ENCODE data around the gene COPB2.
A peak's percentile ranks its signal among the peaks of the same experiment; 100 is the strongest.
"Not testable (repeated sequence)": the region's sequence is repeated elsewhere in the genome, so short reads cannot be mapped to it uniquely, and the experiment has no call there.

Gene COPB2

DNA sequence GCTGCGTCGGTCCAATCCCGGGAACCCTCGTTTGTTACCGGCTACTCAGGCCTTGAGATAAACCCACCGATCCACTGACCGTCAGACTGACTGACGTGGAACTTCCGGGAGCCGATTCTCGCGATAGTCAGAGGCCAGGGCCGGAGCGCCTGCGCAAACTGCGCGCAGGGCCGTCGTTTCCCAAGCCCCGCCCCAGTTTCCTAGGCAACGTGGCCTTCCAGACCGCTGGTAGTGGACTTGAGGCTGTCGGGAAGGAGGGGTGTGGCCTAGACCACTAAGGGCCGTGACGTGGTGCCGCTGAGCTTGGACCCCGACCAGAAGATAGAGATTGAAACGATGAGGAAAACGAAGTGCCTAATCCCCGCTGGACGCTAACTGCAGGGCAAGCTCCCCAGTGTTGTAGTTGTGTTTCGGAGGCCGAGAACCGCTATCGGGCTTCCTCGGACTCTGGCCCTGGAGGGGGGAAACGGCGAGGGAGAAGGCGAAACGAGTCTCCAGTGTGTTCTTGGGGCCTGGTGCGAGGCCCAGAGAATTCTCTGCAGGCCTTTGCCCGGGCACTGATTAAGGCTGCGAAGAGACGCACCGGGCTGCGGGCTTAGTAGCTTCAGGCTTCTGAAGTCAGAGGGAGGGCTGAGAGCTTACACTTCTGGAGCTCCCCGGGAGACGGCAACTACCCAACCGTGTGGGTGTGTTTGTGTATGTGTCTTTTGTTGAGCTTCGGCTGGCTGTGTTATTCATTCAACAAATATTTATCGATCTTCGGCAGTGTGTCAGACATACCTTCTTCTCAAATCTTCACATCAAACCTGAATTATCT lies at the start of gene COPB2:
TSS of gene COPB2 (minus strand) at position 96 of the 817 bp plus-strand sequence. CDS start 97 bp downstream, outside the sequence.
- FAIRE-seq (peak; percentile 99), DNase-seq (ENCODE audit: extremely low spot score, insufficient read length, low read depth) (peak; percentile 96)

DNA sequence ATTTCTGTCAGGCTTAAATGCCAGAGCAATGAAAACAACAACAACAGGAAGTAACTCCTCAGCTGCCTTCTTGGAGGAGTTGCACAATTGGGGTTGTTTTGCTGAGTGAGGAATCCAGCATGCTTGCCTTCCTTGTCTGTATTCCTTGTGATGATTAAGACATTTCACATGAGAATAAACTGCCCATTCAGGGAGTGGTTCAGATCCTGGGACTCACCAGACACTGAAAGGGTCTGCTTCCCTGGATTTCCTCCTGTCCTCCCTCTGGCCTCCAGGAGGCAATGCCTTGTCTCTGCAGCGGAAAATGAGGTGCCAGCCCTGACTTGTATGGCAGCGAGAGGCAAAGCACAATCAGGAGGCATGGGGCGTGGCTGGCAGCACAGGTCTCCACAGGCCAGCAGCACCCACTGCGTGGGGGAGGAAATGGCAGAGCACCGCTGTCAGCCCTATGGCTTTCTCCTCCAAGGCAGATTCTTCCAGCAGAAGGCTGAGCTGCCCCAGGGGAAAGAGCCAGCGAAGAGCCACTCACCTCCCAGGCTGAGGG lies 45.4 kb upstream of the COPB2 start:
- FAIRE-seq (no peak), DNase-seq (ENCODE audit: extremely low spot score, insufficient read length, low read depth) (no peak)

DNA sequence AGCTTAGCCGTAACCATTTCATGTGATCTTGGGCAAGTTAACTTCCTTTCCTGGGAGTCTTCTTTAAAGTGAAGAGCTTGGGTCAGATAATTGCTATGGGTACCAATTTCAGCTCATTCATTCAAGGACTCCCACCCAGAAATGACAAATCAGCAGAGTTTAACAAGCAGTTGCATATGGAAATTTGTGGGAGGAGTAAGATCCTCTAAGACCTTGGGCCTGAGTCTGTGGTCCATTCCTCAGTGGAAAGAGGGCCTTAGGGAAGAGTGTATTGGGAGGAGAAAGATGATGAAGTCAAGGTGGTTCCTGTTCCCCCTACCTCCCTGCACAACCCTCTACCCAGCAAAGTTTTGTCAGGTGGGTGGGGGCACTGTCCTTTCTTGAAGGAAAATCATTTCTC lies 44.8 kb upstream of the COPB2 start:
- FAIRE-seq, result no peak

DNA sequence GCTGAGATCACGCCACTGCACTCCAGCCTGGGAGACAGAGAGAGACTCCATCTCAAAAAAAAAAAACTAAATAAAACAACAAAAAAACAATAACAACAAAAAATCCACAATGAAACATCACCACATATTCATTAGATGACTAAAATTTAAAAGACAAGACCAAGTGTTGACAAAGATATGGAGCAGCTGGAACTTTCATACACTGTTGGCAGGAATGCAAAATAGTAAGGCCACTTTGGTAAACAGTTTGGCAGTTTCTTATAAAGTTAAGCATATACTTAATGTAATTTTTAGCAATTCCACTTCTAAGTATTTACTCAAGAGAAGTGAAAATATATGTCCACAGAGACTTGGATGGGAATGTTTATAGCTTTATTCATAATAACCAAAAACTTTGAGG lies 43.6 kb upstream of the COPB2 start:
- no peak for DNase-seq (ENCODE audit: extremely low spot score, insufficient read length, low read depth)
- no peak for FAIRE-seq

More for the DNA sequence above, 44.8 kb upstream of the COPB2 start:
- no peak for DNase-seq (ENCODE audit: extremely low spot score, insufficient read length, low read depth)

DNA sequence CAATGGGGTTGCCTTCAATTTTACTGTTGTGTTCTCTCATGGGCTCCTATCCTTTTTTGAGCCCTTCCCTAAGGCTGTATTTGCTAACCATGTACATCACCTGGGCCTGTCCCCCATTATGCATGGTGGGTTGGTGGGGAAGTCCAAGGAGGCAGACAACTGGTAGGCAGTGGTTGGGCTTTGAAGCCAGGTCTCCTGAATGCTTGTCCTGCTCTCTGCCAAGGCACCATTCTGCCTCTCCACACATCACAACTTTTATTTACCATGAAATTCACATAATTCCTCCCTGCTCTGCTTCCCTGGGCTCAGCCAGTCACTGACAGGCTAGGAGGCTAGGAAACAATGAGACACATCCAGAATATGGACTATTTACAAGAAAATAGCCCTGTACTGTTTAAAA lies 41.0 kb upstream of the COPB2 start:
- DNase-seq (ENCODE audit: extremely low spot score, insufficient read length, low read depth) (no peak), FAIRE-seq (no peak)

DNA sequence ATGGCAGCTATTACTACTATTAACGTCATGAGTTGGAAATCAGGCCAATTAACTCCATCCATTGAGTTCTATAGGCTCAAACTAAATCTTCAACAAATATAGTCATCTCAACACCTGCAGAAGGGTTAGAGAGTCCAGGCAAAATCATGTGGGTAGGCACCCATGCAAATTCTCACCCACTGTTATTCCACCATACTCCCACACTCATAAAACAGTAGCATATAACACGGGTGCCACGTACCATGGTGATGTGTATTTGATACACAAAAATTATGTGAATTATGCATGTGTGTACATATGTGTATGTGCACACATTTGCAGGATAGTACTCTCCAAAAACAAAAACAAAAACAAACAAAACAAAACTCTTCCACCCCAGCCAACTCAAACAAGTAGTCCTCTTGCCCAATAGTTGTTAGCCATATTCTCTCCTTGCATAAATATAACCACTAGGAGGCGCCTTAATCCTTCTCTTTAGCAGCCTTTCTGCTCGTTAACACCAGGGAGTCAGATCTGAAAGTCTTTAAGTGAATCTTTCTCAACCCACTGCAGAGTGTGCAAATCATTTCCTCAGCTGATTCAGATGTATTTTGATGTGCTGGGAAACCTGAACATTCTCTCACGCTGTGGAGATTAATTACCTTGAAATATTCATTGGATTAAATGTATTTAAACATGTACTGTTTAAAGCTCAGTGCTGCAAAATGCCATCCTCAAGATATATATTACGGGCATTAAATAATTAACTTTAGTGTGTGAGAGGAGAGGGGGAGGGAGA lies 38.0 kb upstream of the COPB2 start:
- FAIRE-seq (peak; percentile 87), DNase-seq (ENCODE audit: extremely low spot score, insufficient read length, low read depth) (peak; percentile 36)

DNA sequence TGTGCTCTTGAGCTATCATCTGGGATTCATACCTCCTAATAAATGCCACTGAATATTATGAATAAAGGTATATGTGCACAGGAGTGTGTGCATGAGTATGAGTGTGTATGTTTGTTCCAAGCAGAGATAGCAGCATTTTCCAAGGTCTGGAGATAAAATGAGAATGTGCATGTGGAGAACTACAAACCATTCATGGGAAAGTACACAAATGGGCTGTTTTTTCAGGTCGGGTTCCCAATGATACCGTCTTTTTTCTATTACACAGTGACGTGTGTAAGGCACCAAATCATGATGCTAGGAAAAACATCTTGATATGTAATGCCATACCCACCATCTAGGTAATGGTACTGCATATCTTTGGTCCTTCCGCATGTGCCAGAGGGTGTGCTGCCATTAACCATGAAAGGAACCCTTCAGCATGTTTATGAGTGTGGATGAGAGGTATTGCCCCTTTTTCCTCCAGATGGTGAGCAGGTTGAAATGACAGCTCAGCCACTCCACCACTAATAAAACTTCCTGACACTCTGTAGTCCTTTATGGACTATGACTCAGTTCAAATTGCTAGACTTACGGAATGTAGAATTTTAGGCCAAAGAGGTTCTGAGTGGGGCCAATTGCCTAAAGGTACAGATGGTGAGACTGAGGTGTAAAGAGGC lies 36.4 kb upstream of the COPB2 start:
- DNase-seq (ENCODE audit: extremely low spot score, insufficient read length, low read depth), result no peak
- FAIRE-seq, result no peak

DNA sequence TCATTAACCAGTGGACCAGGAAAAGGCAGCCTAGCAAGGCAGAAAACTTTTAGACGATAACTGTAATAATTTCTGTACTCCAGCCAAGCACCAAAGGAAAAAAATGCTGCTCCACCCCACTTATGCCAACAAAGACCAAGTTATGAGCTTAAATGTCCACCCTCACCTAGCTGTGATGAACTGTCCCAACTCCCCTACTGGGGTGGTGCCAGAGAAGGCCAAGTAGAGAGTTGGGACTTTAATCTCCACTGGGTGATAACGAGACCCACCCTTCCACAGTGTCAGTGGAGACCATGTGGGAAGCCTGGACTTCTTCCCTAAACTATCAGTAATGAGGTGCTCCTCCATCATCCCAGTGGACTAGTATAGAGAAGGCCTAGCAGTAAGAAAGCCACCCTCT lies 33.8 kb upstream of the COPB2 start:
- no peak for FAIRE-seq
- no peak for DNase-seq (ENCODE audit: extremely low spot score, insufficient read length, low read depth)

DNA sequence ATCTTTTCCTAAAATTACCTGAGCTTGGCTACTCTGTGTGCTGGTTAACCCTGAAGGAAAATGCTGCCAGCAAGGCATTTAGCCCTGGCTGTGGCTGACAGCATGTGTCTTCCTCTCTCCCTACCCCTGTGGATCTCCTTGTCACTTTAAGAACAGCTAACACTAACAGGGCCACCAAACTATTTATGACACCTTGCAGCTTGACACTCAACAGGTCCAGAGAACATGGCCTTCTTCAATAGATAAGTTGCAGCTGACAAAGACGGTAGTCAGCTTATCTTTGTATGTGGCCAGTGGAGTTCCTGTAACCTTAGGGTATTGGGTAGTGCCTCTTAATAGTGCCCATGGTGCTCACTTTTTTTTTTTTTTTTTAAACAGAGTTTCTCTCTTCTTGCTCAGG lies 32.0 kb upstream of the COPB2 start:
- FAIRE-seq (no peak), DNase-seq (ENCODE audit: extremely low spot score, insufficient read length, low read depth) (no peak)

DNA sequence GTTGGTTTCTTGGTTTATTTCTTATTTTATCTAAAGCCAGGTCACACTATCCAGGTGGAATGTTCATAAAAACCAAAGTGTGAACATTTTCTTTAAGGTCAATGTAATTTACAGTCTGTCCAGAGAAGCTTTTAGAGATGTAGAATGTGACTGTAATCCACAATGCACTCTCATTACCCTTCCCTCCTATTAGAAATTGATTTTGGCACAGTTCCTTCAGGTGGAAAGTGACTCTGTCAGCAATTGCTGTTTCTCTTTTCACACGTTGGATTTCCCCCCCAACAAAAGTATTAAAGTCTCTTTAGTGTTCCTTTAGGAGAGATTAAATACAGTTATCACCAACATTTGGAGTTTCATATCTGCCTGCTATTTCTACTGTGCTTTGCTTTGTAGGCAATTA lies 31.6 kb upstream of the COPB2 start:
- FAIRE-seq, result no peak
- DNase-seq (ENCODE audit: extremely low spot score, insufficient read length, low read depth), result no peak

DNA sequence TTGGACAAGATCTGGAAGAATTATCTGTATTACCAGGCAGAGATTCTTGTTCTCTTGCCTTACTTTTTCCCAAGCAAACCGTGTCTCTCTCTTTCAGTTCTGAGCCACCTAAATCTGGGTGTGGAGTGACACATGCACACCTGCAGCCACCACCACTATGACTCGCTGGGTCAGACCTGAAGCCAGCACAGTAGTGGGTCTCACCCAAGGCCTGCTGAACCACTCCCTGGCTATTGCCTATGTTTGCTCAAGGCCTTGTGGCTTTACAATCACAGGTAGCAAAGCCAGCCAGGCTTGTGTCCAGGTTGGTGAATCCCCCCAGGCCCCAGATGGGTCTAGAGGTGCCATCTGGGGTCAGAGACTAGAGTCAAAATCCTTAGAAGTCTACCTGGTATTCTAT lies 28.7 kb upstream of the COPB2 start:
- DNase-seq (ENCODE audit: extremely low spot score, insufficient read length, low read depth) (no peak), FAIRE-seq (no peak)

DNA sequence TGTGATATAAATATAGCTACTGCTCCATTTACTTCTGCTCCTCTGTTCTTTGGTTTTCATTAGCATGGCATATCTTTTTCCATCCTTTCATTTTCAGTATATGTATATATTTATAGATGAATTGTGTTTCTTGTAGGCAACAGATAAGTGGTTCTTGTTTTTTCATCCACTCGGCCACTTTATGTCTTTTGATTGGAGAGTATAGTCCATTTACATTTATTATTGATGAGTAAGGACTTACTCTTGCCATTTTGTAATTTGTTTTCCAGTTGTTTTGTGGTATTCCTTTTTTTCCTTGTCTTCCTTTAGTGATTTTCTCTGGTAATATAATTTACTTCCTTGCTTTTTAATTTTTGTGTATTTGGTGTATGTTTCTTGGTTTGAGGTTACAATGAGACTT lies 26.8 kb upstream of the COPB2 start:
- no peak for FAIRE-seq
- no peak for DNase-seq (ENCODE audit: extremely low spot score, insufficient read length, low read depth)

DNA sequence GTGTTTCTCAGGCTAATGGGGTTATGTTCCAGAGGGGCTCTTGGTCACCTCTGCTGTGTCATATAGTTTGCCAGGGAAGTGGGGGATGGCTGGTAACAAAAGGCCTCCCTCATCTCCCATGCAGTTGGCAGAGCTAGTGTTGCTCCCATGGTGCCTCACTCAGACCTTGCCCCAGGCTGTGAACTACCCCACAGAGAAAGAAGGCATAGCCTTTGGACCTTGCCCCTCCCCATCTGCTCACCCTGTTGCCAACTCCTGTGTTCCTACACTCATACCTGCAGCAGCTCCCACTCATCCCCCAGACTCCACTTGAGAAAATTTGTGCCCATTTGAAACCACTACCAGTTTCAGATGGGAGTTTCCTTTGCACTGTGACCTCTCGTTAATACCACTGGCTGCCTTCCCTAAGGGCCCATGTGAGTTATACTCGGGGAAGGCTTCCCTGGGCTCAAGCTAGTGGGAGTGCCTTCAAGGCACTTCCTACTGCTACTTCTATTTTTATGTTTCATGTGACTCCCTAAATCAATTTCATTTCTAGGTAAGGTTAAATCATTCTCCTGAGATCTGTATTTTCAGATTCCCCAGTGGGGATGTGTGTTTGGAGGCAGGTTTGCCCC lies 25.3 kb upstream of the COPB2 start:
- no peak for FAIRE-seq
- no peak for DNase-seq (ENCODE audit: extremely low spot score, insufficient read length, low read depth)

DNA sequence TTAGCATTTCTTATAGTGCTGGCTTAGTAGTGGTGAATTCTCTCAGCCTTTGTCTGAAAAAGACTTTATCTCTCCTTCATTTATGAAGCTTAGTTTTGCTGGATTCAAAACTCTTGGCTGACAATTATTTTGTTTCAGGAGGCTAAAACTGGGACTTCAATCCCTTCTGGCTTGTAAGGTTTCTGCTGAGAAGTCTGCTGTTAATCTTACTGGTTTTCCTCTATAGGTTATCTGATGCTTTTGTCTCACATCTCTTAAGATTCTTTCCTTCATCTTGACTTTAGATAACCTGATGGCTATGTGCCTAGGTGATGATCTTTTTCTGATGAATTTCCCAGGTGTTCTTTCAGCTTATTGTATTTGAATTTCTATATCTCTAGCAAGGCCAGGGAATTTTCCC lies 23.4 kb upstream of the COPB2 start:
- DNase-seq (ENCODE audit: extremely low spot score, insufficient read length, low read depth); FAIRE-seq: not testable (repeated sequence)

DNA sequence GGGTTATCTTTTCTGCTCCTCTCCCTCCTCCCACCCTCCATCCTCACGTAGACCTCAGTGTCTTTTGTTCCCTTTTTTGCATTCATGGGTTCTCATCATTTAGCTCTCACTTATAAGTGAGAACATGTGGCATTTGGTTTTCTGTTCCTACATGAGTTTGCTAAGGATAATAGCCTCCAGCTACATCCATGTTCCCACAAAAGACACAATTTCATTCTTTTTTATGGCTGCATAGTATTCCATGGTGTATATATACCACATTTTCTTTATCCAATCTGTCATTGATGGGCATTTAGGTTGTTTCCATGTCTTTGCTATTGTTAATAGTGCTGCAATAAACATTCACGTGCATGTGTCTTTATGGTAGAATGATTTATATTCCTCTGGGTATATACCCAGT lies 11.7 kb upstream of the COPB2 start:
- DNase-seq (ENCODE audit: extremely low spot score, insufficient read length, low read depth); FAIRE-seq: not testable (repeated sequence)

DNA sequence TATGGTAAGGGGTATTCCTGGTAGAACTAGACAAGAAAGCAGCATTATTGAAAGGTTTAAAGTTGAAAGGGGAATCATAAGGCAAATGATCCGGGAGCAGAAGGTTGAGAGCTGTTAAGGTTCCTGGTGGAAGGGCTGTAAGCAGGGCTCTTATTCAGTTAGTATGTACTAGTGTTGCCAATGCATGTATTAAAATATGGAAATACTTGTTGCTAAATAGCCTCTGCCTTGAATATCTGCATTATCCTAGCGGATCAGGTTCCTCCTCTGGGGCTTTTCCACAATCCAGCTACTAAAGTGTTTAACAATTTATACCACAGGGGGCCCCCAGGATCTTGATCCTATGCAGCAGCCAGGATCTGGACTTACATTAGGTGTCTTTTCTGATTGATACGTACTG lies 7.3 kb upstream of the COPB2 start:
- DNase-seq (ENCODE audit: extremely low spot score, insufficient read length, low read depth), result no peak
- FAIRE-seq, result no peak

DNA sequence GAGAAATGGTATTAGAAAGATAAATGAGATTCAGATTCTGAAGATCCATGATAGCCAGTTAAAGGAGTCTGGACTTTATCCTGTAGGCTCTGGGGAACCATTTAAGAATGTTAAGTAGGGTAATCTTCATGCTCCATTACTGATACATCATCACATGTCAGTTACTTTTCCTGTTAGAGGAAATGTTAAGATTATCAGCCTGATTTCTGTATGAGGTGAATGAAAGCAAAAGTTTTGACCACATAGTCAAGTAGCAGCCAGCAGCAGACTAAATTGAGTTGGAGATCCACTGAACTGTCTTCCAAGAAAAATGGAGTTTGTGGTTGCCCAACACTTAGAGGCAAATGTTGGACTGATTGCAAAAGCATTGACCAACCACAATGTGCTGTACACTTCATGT lies 4.7 kb upstream of the COPB2 start:
- DNase-seq (ENCODE audit: extremely low spot score, insufficient read length, low read depth) (no peak), FAIRE-seq (no peak)

DNA sequence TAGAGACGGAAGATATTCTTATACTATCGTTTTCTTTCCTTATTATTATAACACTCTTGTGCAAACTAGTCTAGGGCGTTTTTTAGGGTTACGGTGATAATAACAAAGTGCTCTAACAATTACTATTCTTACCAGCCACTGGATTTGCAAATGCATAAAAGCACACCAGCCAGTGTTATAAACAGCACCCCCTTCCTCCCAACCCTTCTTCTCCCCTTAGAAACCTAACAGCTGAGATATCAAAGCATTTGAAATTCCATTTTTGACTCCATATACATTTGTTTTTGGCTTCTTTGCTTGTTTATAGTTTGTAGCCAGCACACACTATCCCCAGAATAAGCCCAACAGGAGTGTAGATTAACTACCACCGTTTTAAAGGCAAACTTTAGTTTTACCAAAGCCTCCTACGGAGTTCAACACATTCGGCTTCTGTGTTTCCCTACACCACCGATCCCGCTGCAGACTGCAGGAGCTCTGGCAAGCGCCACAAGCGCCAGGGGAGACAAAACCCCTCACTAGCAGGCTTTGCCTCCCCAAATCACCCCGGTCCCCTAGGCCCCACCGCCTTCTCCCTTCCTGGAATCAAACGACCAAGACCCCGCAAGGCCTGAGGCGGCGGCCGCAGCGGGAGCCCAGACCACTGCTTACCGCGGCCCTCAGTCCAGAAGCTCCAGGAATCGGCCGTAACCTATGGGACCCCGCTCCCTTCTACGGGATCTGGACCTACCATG lies 461 bp downstream of the COPB2 start:
- DNase-seq (ENCODE audit: extremely low spot score, insufficient read length, low read depth) (peak; percentile 4), FAIRE-seq (no peak)

DNA sequence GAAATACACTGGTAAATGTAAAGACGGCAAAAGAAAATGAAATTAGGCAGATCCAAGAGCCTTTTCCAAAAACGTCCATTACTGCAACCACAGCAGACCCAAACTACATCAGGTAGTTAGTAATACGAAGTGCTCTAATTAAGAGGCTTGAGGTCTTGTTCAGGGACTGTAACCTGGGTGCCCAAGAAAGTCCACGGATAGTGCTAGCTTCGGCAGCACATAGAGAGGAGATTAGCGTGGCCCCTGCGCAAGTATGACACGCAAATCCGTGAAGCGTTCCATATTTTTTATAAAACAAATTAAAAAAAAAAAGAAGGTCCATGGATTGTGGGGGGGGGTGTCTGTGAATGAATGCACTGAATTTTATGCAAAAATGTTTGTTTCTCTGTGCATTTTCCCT lies 1.4 kb downstream of the COPB2 start:
- no peak for DNase-seq (ENCODE audit: extremely low spot score, insufficient read length, low read depth)
- FAIRE-seq, result no peak

All from GM18507 (cell line).